HG02610 (cell line): ENCODE results near the gene ADAMTS14.
"Not testable (repeated sequence)": the region's sequence is repeated elsewhere in the genome, so short reads cannot be mapped to it uniquely, and the experiment has no call there.

ENCODE experiments used
- ATAC-seq: cut with Tn5 transposase; IDR thresholded peaks from one replicate; pipeline ENCODE4 v1.9.1; 2021; ENCODE audit warnings: mild to moderate bottlenecking, moderate library complexity; ENCODE audit not compliant: unreplicated experiment

Gene ADAMTS14, protein sequence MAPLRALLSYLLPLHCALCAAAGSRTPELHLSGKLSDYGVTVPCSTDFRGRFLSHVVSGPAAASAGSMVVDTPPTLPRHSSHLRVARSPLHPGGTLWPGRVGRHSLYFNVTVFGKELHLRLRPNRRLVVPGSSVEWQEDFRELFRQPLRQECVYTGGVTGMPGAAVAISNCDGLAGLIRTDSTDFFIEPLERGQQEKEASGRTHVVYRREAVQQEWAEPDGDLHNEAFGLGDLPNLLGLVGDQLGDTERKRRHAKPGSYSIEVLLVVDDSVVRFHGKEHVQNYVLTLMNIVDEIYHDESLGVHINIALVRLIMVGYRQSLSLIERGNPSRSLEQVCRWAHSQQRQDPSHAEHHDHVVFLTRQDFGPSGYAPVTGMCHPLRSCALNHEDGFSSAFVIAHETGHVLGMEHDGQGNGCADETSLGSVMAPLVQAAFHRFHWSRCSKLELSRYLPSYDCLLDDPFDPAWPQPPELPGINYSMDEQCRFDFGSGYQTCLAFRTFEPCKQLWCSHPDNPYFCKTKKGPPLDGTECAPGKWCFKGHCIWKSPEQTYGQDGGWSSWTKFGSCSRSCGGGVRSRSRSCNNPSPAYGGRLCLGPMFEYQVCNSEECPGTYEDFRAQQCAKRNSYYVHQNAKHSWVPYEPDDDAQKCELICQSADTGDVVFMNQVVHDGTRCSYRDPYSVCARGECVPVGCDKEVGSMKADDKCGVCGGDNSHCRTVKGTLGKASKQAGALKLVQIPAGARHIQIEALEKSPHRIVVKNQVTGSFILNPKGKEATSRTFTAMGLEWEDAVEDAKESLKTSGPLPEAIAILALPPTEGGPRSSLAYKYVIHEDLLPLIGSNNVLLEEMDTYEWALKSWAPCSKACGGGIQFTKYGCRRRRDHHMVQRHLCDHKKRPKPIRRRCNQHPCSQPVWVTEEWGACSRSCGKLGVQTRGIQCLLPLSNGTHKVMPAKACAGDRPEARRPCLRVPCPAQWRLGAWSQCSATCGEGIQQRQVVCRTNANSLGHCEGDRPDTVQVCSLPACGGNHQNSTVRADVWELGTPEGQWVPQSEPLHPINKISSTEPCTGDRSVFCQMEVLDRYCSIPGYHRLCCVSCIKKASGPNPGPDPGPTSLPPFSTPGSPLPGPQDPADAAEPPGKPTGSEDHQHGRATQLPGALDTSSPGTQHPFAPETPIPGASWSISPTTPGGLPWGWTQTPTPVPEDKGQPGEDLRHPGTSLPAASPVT

GRCh38 chr10:70672165-70673042 is at the start of gene ADAMTS14:
ADAMTS14 (plus strand) TSS chr10:70672506; CDS start chr10:70672803, 297 bp downstream.
- no peak for ATAC-seq

DNA sequence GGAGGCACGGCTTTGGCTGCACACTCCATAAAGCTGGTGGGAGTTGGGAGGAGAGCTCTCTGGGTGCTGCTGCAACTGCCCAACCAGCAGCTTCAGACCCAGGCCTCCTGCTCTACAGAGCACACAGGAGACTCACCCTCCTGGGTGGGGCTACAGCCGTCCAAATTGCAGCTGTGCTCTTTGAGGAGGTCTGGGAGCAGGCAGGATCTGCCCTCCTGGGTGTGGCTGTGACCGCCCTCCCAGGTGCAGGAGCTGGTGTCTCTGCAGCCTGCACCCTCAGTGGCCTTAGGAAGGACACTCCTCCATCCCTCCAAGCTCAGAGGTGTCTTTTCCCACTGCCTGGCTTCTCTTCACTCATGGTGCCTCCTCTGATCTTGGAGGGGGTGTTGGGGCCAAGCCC is 49.8 kb upstream of the ADAMTS14 start:
- no peak for ATAC-seq

- no peak for ATAC-seq
Measured at GRCh38 chr10:70622981-70623844, 49.1 kb upstream of the ADAMTS14 start.

- ATAC-seq, result no peak
Measured at GRCh38 chr10:70626056-70626455, 46.2 kb upstream of the ADAMTS14 start.

DNA sequence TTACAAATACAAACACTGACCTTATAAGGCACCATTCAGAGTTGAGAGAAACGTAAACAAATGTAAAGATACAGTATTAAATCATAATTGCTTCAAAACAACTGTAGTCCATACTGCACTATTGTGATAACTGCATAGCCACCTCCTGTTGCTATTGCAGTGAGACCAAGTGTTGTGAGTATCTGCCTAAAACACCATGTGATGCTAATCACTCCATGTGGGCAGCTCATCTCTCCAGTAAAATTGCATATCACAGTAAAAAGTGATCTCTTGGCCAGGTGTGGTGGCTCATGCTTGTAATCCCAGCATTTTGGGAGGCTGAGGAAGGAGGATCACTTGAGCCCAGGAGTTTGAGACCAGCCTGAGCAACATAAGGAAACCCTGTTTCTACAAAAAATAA is 43.0 kb upstream of the ADAMTS14 start:
- ATAC-seq, result no peak

GRCh38 chr10:70631735-70632134 is 40.6 kb upstream of the ADAMTS14 start:
- ATAC-seq, result not testable (repeated sequence)

- ATAC-seq, result no peak
Measured at GRCh38 chr10:70634011-70634410, 38.3 kb upstream of the ADAMTS14 start.

DNA sequence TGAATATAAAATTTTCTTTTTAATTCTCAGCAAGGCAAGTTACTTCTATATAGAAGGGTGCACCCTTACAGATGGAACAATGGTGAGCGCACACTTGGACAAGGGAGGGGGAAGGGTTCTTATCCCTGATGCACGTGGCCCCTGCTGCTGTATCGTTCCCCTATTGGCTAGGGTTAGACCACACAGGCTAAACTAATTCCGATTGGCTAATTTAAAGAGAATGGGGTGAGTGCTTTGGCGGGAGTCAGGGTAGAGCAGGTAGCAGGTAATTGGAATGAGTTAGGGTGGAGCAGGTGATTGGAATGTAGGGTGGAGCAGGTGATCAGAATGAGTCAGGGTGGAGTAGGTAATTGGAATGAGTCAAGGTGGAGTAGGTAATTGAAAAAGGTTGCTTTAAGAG is 37.8 kb upstream of the ADAMTS14 start:
- ATAC-seq, result not testable (repeated sequence)

GRCh38 chr10:70639640-70640383 is 32.5 kb upstream of the ADAMTS14 start:
- not testable (repeated sequence) for ATAC-seq

- ATAC-seq, result not testable (repeated sequence)
Measured at GRCh38 chr10:70643272-70643671, 29.0 kb upstream of the ADAMTS14 start.

DNA sequence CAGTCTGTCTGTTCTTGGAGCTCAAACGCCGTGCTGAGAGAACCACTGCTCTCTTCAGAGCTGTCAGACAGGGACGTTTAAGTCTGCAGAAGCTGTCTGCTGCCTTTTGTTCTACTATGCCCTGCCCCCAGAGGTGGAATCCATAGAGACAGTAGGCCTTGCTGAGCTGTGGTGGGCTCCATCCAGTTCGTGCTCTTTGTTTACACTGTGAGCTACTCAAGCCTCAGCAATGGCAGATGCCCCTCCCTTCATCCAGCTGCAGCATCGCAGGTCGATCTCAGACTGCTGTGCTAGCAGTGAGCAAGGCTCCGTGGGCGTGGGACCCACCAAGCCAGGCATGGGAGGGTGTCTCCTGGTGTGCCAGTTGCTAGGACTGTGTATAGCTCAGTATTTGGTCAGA is 27.3 kb upstream of the ADAMTS14 start:
- ATAC-seq, result not testable (repeated sequence)

GRCh38 chr10:70647086-70647485 is 25.2 kb upstream of the ADAMTS14 start:
- no peak for ATAC-seq

DNA sequence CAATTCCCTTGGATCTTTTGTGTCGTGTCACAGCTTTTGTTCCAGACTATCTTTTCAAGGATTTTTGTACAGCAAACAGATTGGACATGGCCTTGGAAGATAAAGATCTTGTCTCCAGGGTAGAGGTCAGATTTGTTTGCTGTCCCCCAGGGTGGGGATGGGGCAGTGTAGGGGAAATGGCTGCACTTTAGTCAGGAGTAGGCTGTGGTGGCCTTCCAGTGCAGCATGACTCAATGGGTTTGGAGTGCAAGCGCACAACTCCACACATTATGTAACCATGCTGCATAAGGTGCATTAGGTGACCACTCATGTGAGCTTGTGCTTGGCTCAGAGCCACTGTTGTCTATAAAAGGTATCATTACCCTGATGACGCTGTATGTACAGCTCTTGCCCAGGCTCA is 23.9 kb upstream of the ADAMTS14 start:
- ATAC-seq, result no peak

DNA sequence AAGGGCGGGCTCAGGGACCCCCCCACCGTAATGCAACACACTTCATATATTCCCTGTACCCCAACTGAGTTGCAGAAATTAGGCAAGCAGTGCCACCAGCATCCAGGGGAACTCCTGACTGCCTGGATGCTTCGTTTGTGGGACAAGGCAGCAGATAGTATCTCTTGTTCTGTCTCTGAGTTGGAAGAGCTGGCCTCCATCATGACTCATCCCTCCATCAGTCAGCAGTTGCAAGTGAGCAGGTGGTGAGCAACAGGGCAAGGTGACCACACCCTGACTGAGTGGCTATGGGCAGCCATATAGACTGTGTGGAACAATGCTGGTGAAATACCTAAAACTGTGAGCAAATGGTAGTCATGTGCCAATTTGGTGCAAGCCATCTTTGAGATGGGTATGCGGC is 22.8 kb upstream of the ADAMTS14 start:
- ATAC-seq, result no peak

GRCh38 chr10:70650104-70650503 is 22.2 kb upstream of the ADAMTS14 start:
- ATAC-seq, result no peak

DNA sequence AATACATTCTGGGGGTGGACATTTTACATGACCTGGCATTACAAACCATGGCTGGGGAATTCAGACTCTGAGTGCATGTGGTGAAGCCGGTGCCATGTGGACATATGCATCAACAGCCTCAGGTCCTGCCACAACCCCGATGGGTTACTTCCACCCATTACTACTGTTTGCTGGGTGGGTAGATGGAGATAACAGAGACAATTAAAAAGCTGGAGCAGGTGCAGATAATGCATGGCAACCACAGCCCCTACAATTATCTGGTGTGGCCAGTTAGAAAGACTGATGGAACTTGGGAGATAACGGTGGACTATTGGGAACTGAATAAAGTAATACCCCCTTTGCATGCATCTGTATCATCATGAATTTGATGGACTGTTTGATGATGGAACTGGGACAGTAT is 21.6 kb upstream of the ADAMTS14 start:
- ATAC-seq, result no peak

DNA sequence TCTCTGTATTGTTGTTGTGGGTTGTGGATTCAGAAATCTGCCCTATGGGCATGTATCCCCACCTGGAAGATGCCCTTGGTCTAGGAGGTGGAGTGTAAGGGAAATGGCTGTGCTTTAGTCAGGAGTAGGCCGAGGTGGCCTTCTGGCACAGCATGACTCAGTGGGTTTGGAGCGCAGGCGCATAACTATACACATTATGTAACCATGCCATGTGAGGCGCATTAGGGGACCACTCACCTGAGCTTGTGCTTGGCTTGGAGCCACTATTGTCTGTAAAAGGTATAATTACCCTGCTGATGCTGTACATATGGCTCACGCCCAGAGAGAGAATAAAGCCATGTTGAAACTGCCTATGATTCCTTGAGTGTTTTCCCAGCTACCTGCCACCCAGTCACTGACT is 20.6 kb upstream of the ADAMTS14 start:
- no peak for ATAC-seq
